Mucosa of rectum (tissue), 2 donors: ENCODE data around the gene OR1F1.
"Not testable (repeated sequence)": the region's sequence is repeated elsewhere in the genome, so short reads cannot be mapped to it uniquely, and the experiment has no call there.

ENCODE experiments used
- H3K27ac ChIP-seq, 2 donors: one replicate each; pipeline ENCODE4 v1.7.0; 2013; ENCODE audit warnings: inconsistent platforms in 2 of 2, low read depth in 2 of 2, low read length in 2 of 2
- H3K27me3 ChIP-seq, 2 donors: one replicate each; pipeline ENCODE4 v1.7.0; 2013; ENCODE audit warnings: low read length in 2 of 2; ENCODE audit not compliant: control insufficient read depth in 2 of 2, insufficient read depth in 2 of 2
- H3K36me3 ChIP-seq, 2 donors: one replicate each; pipeline ENCODE4 v1.7.0; 2013; ENCODE audit warnings: low read length in 2 of 2; ENCODE audit not compliant: control insufficient read depth in 2 of 2, insufficient read depth in 2 of 2
- H3K4me1 ChIP-seq, 2 donors: one replicate each; pipeline ENCODE4 v1.7.0; 2013; ENCODE audit warnings: low read length in 2 of 2, mild to moderate bottlenecking in 1 of 2; ENCODE audit not compliant: control insufficient read depth in 2 of 2, insufficient read depth in 2 of 2
- H3K4me3 ChIP-seq, 2 donors: one replicate each; pipeline ENCODE4 v1.7.0; 2013; ENCODE audit warnings: low read length in 2 of 2
- H3K9ac ChIP-seq, 2 donors: one replicate each; pipeline ENCODE4 v1.7.0; 2013; ENCODE audit warnings: low read length in 2 of 2, low read depth in 1 of 2, mild to moderate bottlenecking in 1 of 2
- H3K9me3 ChIP-seq, 2 donors: one replicate each; pipeline ENCODE4 v1.7.0; 2013; ENCODE audit warnings: low read length in 2 of 2; ENCODE audit not compliant: control insufficient read depth in 2 of 2
- donor health status: healthy.
- donor health status: Normal muscosa, but diverticular disease.

Gene OR1F1

GRCh38 chr16:3187798-3188674, at the start of gene OR1F1:
Gene OR1F1 (plus strand): TSS chr16:3188204.
- peaks cover 3 to 13% of the 10 kb centered on the region in 2 donors for H3K4me1 ChIP-seq
- no peak within 1 kb of the TSS for H3K9ac ChIP-seq
- H3K27ac ChIP-seq, result no peak within 1 kb of the TSS
- H3K4me3 ChIP-seq, result peak within 1 kb of the TSS; percentile 10 to 28
- peaks cover 55 to 65% of the 10 kb centered on the region in 2 donors for H3K27me3 ChIP-seq
- no peaks in the 10 kb centered on the region for H3K36me3 ChIP-seq
- H3K9me3 ChIP-seq, result no peaks in the 10 kb centered on the region

- no peaks in the 10 kb centered on the region for H3K9me3 ChIP-seq
- no peak overlapping the region for H3K9ac ChIP-seq
- H3K36me3 ChIP-seq, result peaks cover 12 to 31% of the 10 kb centered on the region in 2 donors
- peaks cover 9 to 12% of the 10 kb centered on the region in 2 donors for H3K4me1 ChIP-seq
- H3K4me3 ChIP-seq, result no peak overlapping the region
- H3K27ac ChIP-seq, result no peak overlapping the region
- no peaks in the 10 kb centered on the region for H3K27me3 ChIP-seq
Observed at GRCh38 chr16:3138342-3138741, 49.7 kb upstream of the OR1F1 start.

- Histone ChIP-seq H3K27me3 (no peaks in the 10 kb centered on the region), H3K9ac (no peak overlapping the region), H3K27ac (no peak overlapping the region), H3K4me1 (peaks cover 14 to 15% of the 10 kb centered on the region in 2 donors), H3K36me3 (peaks cover 12 to 31% of the 10 kb centered on the region in 2 donors), H3K4me3 (no peak overlapping the region), H3K9me3 (no peaks in the 10 kb centered on the region)
Observed at GRCh38 chr16:3138823-3139426, 49.1 kb upstream of the OR1F1 start.

GRCh38 chr16:3139561-3139960, 48.4 kb upstream of the OR1F1 start:
- not testable (repeated sequence) for H3K9ac ChIP-seq, H3K9me3 ChIP-seq, H3K4me3 ChIP-seq, H3K27me3 ChIP-seq, H3K27ac ChIP-seq
- peaks cover 12 to 31% of the 10 kb centered on the region in 2 donors for H3K36me3 ChIP-seq
- H3K4me1 ChIP-seq, result peaks cover 17 to 19% of the 10 kb centered on the region in 2 donors

GRCh38 chr16:3140603-3141427, 47.2 kb upstream of the OR1F1 start:
- H3K27ac ChIP-seq, result no peak overlapping the region
- no peak overlapping the region for H3K9ac ChIP-seq
- H3K27me3 ChIP-seq, result no peaks in the 10 kb centered on the region
- H3K36me3 ChIP-seq, result peaks cover 12 to 31% of the 10 kb centered on the region in 2 donors
- H3K4me3 ChIP-seq, result no peak overlapping the region
- H3K4me1 ChIP-seq, result peaks cover 15 to 16% of the 10 kb centered on the region in 2 donors
- no peaks in the 10 kb centered on the region for H3K9me3 ChIP-seq

GRCh38 chr16:3141781-3142311, 46.2 kb upstream of the OR1F1 start:
- Histone ChIP-seq H3K4me1 (peaks cover 12 to 13% of the 10 kb centered on the region in 2 donors), H3K36me3 (peaks cover 12 to 31% of the 10 kb centered on the region in 2 donors), H3K9me3 (no peaks in the 10 kb centered on the region), H3K27ac (no peak overlapping the region), H3K27me3 (no peaks in the 10 kb centered on the region), H3K9ac (no peak overlapping the region), H3K4me3 (no peak overlapping the region)

- Histone ChIP-seq H3K36me3 (peaks cover 12 to 30% of the 10 kb centered on the region in 2 donors), H3K27ac (no peak overlapping the region), H3K4me3 (no peak overlapping the region), H3K9me3 (no peaks in the 10 kb centered on the region), H3K4me1 (peaks cover 12 to 13% of the 10 kb centered on the region in 2 donors), H3K27me3 (no peaks in the 10 kb centered on the region), H3K9ac (no peak overlapping the region)
Observed at GRCh38 chr16:3142327-3142726, 45.7 kb upstream of the OR1F1 start.

GRCh38 chr16:3142770-3143169, 45.2 kb upstream of the OR1F1 start:
- peaks cover 12 to 13% of the 10 kb centered on the region in 2 donors for H3K4me1 ChIP-seq
- no peak overlapping the region for H3K27ac ChIP-seq
- H3K36me3 ChIP-seq, result peaks cover 12 to 27% of the 10 kb centered on the region in 2 donors
- no peaks in the 10 kb centered on the region for H3K27me3 ChIP-seq
- H3K9me3 ChIP-seq, result no peaks in the 10 kb centered on the region
- H3K9ac ChIP-seq, result no peak overlapping the region
- H3K4me3 ChIP-seq, result no peak overlapping the region

GRCh38 chr16:3143189-3143588, 44.8 kb upstream of the OR1F1 start:
- peaks cover 12 to 13% of the 10 kb centered on the region in 2 donors for H3K4me1 ChIP-seq
- peaks cover 12 to 25% of the 10 kb centered on the region in 2 donors for H3K36me3 ChIP-seq
- H3K9ac ChIP-seq, result no peak overlapping the region
- no peaks in the 10 kb centered on the region for H3K9me3 ChIP-seq
- H3K27ac ChIP-seq, result peak overlapping the region in 1 of 2 donors; percentile 56
- no peaks in the 10 kb centered on the region for H3K27me3 ChIP-seq
- H3K4me3 ChIP-seq, result no peak overlapping the region
